SK-N-MC (cell line): ENCODE results near the gene TDRKH.
"Not testable (repeated sequence)": the region's sequence is repeated elsewhere in the genome, so short reads cannot be mapped to it uniquely, and the experiment has no call there.

Experiments used
- DNase-seq: peaks from one replicate; pipeline ENCODE4 v3.0.0-alpha.2; 2011; ENCODE audit warnings: low read depth, low spot score
- H3K27ac ChIP-seq: fragments of 200-600 bp; sonication (generic); 2 replicates; pipeline ENCODE4 v1.5.1; 2016; ENCODE audit warnings: mixed run types
- H3K36me3 ChIP-seq: fragments of 200-600 bp; sonication (generic); 2 replicates; pipeline ENCODE4 v1.6.1; 2017; ENCODE audit warnings: antibody characterized with exemption, low read length, mixed read lengths; ENCODE audit not compliant: insufficient read depth
- H3K4me3 ChIP-seq: fragments of 200-600 bp; sonication (generic); 2 replicates; pipeline ENCODE4 v1.5.1; 2016
- H3K9ac ChIP-seq: fragments of 200-600 bp; sonication (generic); 2 replicates; pipeline ENCODE4 v1.8.0; 2017; ENCODE audit warnings: mixed run types, mixed read lengths; ENCODE audit not compliant: insufficient read length
- H3K9me3 ChIP-seq: fragments of 200-600 bp; sonication (generic); 2 replicates; pipeline ENCODE4 v1.6.1; 2017; ENCODE audit warnings: low read depth, mild to moderate bottlenecking, antibody characterized with exemption, low read length, moderate library complexity, mixed read lengths
- EZH2 ChIP-seq: fragments of 200-600 bp; sonication (generic); IDR thresholded peaks from one replicate; pipeline ENCODE4 v1.6.1; 2017; ENCODE audit warnings: antibody characterized with exemption
- FOXP2 ChIP-seq: optimal IDR thresholded peaks from 2 replicates; pipeline ENCODE3; 2011; ENCODE audit warnings: mild to moderate bottlenecking, moderate library complexity; ENCODE audit not compliant: insufficient read depth; ENCODE audit errors: extremely low read length, control extremely low read depth
- POLR2AphosphoS5 ChIP-seq: IDR thresholded peaks from 2 replicates; pipeline ENCODE4 v1.6.1; 2012; ENCODE audit warnings: mild to moderate bottlenecking, low read depth, low read length, borderline replicate concordance

Gene TDRKH

DNA sequence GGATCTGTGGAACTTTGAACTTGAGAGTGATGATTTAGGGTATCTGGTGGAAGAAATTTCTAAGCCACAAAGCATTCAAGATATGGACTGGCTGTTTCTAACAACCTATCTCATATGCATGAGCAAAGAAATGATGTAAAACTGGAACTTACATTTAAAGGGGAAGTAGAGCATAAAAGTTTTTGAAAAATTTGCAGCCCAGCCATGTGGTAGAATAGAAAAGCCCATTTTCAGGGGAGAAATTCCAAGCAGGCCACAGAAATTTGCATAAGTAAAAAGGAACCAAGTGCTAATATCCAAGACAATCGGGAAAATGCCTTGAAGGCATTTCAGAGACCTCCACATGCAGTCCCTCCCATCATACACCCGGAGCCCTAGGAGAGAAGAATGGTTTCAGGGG, 53.3 kb downstream of the TDRKH start:
- no peak for DNase-seq
- Histone ChIP-seq H3K4me3 (no peak overlapping the region), H3K27ac (no peak overlapping the region), H3K9ac (no peak overlapping the region), H3K9me3 (no peaks in the 10 kb centered on the region; the same call in 1 of the 2 replicates), H3K36me3 (no peaks in the 10 kb centered on the region)
- no peak for TF ChIP-seq FOXP2
- TF ChIP-seq POLR2AphosphoS5, result no peak
- TF ChIP-seq EZH2, result no peak

DNA sequence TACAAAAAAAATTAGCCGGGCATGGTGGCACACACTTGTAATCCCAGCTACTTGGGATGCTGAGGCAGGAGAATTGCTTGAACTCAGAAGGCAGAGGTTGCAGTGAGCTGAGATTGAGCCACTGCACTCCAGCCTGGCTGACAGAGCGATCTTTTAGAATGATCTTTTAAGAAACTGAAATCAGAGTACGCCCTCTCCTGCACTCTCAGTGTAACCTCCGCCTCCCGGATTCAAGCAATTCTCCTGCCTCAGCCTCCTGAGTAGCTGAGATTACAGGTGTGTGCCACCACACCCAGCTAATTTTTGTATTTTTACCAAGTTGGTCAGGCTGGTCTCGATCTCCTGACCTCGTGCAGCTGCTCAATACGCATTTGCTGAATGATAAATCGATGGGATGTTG, 56.3 kb downstream of the TDRKH start:
- DNase-seq, H3K9ac ChIP-seq, H3K36me3 ChIP-seq, H3K4me3 ChIP-seq, H3K9me3 ChIP-seq, H3K27ac ChIP-seq: not testable (repeated sequence)

DNA sequence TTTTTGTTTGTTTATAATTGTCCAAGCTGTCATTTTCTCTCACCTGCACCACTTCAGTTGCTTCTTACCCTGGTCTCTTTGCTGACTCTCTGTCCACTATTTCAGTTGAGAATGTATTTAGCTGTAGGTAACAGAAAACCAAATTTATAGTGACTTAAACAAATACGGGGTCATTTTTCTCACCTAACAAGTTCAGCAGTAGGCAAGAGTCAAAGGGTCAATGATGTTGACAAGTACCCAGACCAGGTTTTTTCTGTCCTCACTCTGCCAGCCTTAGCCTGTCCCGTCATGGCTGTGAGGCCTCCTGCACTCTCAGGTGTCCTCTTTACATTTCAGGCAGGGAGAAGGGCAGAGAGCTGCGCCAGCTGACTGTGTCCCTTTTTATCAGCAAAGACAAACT, 57.2 kb downstream of the TDRKH start:
- H3K27ac ChIP-seq, result no peak overlapping the region
- H3K36me3 ChIP-seq, result no peaks in the 10 kb centered on the region
- H3K4me3 ChIP-seq, result no peak overlapping the region
- DNase-seq, result no peak
- no peak for TF ChIP-seq POLR2AphosphoS5
- TF ChIP-seq FOXP2, result no peak
- no peak for TF ChIP-seq EZH2
- no peaks in the 10 kb centered on the region; the same call in 1 of the 2 replicates for H3K9me3 ChIP-seq
- H3K9ac ChIP-seq, result no peak overlapping the region

DNA sequence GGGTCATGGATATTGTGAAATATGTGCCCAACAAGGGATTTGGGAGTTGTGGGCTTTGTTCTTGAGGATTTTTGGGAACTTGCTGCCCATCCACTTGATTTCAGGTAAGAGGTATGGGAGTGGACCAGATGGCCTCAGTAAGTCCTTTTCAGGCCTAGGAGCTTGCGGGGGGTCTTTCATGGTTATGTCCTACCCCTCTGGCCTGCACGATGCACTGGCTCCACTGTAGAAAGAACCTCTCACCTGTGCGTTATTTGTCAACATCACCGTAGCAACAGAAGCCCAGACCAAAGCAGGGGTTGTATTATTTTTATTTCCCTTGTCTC, 60.4 kb downstream of the TDRKH start:
- TF ChIP-seq FOXP2 (no peak), EZH2 (no peak), POLR2AphosphoS5 (no peak)
- no peak for DNase-seq
- Histone ChIP-seq H3K36me3 (no peaks in the 10 kb centered on the region), H3K9me3 (no peaks in the 10 kb centered on the region), H3K27ac (no peak overlapping the region), H3K4me3 (no peak overlapping the region), H3K9ac (no peak overlapping the region)

DNA sequence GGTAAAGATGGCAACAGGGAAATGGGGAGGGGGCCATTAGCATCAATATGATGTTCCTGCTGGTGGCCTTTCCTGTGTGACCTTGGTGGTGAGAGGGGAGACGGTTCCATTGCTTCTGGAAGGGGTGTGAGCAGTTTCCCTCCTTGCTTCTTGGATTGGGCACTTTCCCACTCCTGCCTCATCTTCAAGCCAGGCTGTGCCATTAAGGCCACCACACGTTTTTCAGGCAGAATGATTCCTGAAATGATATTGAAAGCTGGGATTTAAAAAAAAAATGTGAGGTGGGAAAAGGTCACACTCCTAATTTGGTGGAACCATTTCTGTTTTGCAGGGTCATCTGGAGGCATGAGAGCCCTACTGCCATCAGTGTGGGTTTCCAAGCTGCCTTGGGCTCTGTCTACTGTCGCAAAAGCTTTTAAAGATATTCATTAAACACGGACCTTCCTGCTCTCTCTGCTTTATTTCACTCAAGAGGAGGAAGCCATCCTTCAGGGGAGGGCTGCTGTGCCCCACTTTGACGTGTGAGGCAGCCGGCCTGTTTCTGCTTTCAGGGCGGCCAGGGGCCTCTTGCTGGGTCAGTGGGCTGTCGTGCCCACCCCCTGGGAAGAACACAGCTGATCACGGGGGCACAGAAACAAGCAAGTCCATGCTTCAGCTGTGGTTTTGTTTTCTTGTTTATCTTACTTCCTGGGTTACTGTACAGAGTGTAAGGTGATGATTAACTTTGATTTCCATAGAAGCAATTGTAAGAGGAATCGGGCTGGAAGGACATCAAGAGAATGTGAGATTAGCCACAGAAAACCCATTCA, 60.9 kb downstream of the TDRKH start:
- Histone ChIP-seq H3K4me3 (no peak overlapping the region), H3K27ac (no peak overlapping the region), H3K9me3 (no peaks in the 10 kb centered on the region), H3K9ac (no peak overlapping the region), H3K36me3 (no peaks in the 10 kb centered on the region)
- no peak for DNase-seq
- TF ChIP-seq FOXP2 (no peak), EZH2 (no peak), POLR2AphosphoS5 (no peak)

DNA sequence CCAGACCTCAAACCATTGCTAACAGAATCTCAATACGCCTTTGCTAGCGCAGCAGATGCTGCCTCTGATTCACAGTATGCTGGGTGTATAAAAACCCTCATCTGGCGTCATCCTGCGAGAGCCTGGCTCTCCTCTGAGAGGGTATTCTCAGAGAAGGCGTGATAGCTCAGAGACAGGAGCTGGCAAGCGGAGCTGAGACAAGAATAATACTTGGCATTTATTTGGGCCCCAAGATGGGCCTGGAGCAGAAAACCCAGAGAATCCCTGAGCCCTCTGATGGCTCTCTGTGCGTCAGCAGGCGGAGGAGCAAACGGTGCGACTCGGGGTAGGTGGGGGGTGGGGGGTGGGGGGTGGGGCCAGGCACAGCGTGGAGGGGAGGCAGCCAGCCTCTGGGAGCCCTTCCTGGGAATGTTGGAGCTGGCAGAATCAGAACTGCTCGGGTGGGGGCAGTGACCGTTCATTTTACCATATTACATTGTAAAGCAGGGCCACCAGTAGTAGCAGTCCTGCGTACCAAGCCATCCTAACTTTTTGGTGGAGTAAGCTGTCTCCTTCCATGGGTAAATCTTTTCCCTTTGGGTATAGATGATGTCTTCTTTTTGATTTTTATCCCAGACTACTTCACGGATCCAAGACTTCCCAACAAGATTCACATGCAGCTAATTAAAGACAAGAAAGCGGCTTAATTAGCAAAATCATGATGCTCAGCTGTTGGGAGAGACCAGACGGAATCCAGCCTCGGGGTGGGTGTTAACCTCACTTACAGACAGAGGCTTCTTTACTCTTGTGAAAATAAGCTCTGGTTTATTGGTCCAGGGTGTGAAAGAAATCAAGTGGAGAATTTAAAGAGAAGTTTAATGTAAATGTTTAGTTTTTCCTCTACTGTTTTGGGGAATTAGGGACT, 61.9 kb downstream of the TDRKH start:
- no peak for TF ChIP-seq POLR2AphosphoS5
- TF ChIP-seq FOXP2, result no peak
- TF ChIP-seq EZH2, result no peak
- no peaks in the 10 kb centered on the region for H3K9me3 ChIP-seq
- no peaks in the 10 kb centered on the region for H3K36me3 ChIP-seq
- no peak overlapping the region for H3K4me3 ChIP-seq
- H3K27ac ChIP-seq, result no peak overlapping the region
- no peak overlapping the region for H3K9ac ChIP-seq
- DNase-seq, result no peak

DNA sequence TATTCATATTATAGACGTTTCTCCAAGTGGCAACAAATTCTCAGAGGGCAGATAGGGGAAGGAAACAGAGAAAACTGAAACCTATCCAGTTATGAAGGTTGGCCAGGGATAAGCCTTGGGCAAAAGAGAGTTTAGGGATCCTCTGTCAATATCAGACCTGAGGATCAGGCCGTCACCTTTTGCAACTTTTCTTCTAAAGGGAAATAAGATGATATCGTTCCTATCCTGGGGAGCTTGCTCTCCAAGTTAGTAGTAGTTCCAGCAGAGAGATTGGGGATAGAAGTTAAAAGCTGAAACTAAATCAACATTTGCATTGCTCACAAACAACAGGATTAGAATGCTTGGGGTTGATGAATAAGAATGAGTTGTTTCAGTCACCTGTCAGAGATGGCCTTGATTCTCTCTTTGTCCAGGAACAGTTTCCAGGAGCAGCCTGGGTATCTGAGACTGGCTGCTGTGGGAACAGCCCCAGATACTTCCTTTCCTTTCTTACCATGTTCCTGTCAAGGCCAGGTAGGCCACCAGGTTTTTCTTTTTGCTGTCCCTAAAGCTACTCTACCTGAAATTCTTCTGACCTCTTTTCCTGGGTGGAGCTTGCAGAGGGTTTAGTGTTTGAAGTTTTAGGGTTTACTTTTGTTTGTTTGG, 66.5 kb downstream of the TDRKH start:
- Histone ChIP-seq H3K27ac (no peak overlapping the region), H3K36me3 (no peaks in the 10 kb centered on the region), H3K9ac (no peak overlapping the region)

More for the DNA sequence above, 66.5 kb downstream of the TDRKH start:
- no peak overlapping the region for H3K4me3 ChIP-seq
- TF ChIP-seq POLR2AphosphoS5 (no peak), EZH2 (no peak), FOXP2 (no peak)
- no peak for DNase-seq
- no peaks in the 10 kb centered on the region for H3K9me3 ChIP-seq
